Measurements from ENCODE around the gene ADIPOR2. TPM values are rescaled to one million over a fixed set of nuclear protein-coding genes. Genes with fewer than 3 reads are reported as not detected.
"Not testable (repeated sequence)": the region's sequence is repeated elsewhere in the genome, so short reads cannot be mapped to it uniquely, and the experiment has no call there.

ADIPOR2 gene
- total RNA-seq, 2 experiments from 2014 or later = 31.1 to 34.8 TPM

GRCh38 chr12:1728824-1729223, 38.0 kb downstream of the ADIPOR2 start:
- no peaks in the 10 kb centered on the region for H3K27me3 Mint-ChIP-seq (ENCODE audit: low read depth)
- CTCF ChIA-PET = interaction anchor here (0.7 kb wide), 1 partner anchor 1866 kb away, joined by 3 read pairs; no protein-coding TSS in a partner anchor
- no peak for DNase-seq
- H3K9me3 Mint-ChIP-seq = peaks cover 5% of the 10 kb centered on the region
- no peak overlapping the region for H3K4me3 Mint-ChIP-seq
- H3K36me3 Mint-ChIP-seq (ENCODE audit: low read depth) = peaks cover 20% of the 10 kb centered on the region
- intact Hi-C loops (cut with micrococcal nuclease) = no loop called here
- no peak overlapping the region for H3K27ac Mint-ChIP-seq
- peaks cover 25% of the 10 kb centered on the region for H3K4me1 Mint-ChIP-seq (ENCODE audit: low read depth)

- Mint-ChIP-seq H3K9me3 (peaks cover 3% of the 10 kb centered on the region), H3K36me3 (ENCODE audit: low read depth) (peaks cover 18% of the 10 kb centered on the region), H3K4me3 (no peak overlapping the region), H3K4me1 (ENCODE audit: low read depth) (peaks cover 28% of the 10 kb centered on the region), H3K27ac (no peak overlapping the region), H3K27me3 (ENCODE audit: low read depth) (no peaks in the 10 kb centered on the region)
- intact Hi-C loops (cut with micrococcal nuclease) = loop anchor here (5.0 kb wide), 1 partner anchor 34 kb away; no protein-coding TSS in a partner anchor
- no peak for DNase-seq
- CTCF ChIA-PET = interaction anchor here (0.8 kb wide), 1 partner anchor 78 kb away, joined by 4 read pairs; no protein-coding TSS in a partner anchor
These were observed 40.3 kb downstream of the ADIPOR2 start for GRCh38 chr12:1731019-1731687.

- intact Hi-C loops (cut with micrococcal nuclease) = loop anchor here (5.0 kb wide), 1 partner anchor 34 kb away; no protein-coding TSS in a partner anchor
- not testable (repeated sequence) for DNase-seq; H3K9me3 Mint-ChIP-seq; H3K4me3 Mint-ChIP-seq; H3K27me3 Mint-ChIP-seq (ENCODE audit: low read depth); H3K27ac Mint-ChIP-seq
- CTCF ChIA-PET = interaction anchor here (0.5 to 0.8 kb wide), 3 partner anchors 27 to 1025 kb away, joined by 3 to 4 read pairs (median 3); no protein-coding TSS in a partner anchor
- peaks cover 30% of the 10 kb centered on the region for H3K4me1 Mint-ChIP-seq (ENCODE audit: low read depth)
- peaks cover 15% of the 10 kb centered on the region for H3K36me3 Mint-ChIP-seq (ENCODE audit: low read depth)
These were observed 40.8 kb downstream of the ADIPOR2 start for GRCh38 chr12:1731688-1732078.

- CTCF ChIA-PET = no interaction called here
- intact Hi-C loops (cut with micrococcal nuclease) = loop anchor here (5.0 kb wide), 1 partner anchor 36 kb away; no protein-coding TSS in a partner anchor
- no peak overlapping the region for H3K27ac Mint-ChIP-seq
- peaks cover 7% of the 10 kb centered on the region for H3K36me3 Mint-ChIP-seq (ENCODE audit: low read depth)
- H3K4me1 Mint-ChIP-seq (ENCODE audit: low read depth) = peaks cover 34% of the 10 kb centered on the region
- H3K27me3 Mint-ChIP-seq (ENCODE audit: low read depth) = no peaks in the 10 kb centered on the region
- H3K4me3 Mint-ChIP-seq = no peak overlapping the region
- DNase-seq = no peak
- peaks cover 3% of the 10 kb centered on the region for H3K9me3 Mint-ChIP-seq
These were observed 42.0 kb downstream of the ADIPOR2 start for GRCh38 chr12:1732914-1733313.

GRCh38 chr12:1733712-1734111, 42.8 kb downstream of the ADIPOR2 start:
- not testable (repeated sequence) for DNase-seq; H3K4me3 Mint-ChIP-seq; H3K27ac Mint-ChIP-seq; H3K36me3 Mint-ChIP-seq (ENCODE audit: low read depth); H3K27me3 Mint-ChIP-seq (ENCODE audit: low read depth); H3K9me3 Mint-ChIP-seq
- H3K4me1 Mint-ChIP-seq (ENCODE audit: low read depth) = peaks cover 38% of the 10 kb centered on the region
- intact Hi-C loops (cut with micrococcal nuclease) = loop anchor here (5.0 kb wide), 1 partner anchor 36 kb away; no protein-coding TSS in a partner anchor
- CTCF ChIA-PET = interaction anchor here (0.6 kb wide), 1 partner anchor 133 kb away, joined by 4 read pairs; no protein-coding TSS in a partner anchor

GRCh38 chr12:1737652-1738286, 46.9 kb downstream of the ADIPOR2 start:
- Mint-ChIP-seq H3K36me3 (ENCODE audit: low read depth) (peaks cover 2% of the 10 kb centered on the region), H3K27ac (no peak overlapping the region), H3K27me3 (ENCODE audit: low read depth) (no peaks in the 10 kb centered on the region), H3K4me3 (no peak overlapping the region), H3K4me1 (ENCODE audit: low read depth) (peaks cover 42% of the 10 kb centered on the region), H3K9me3 (peaks cover 3% of the 10 kb centered on the region)
- intact Hi-C loops (cut with micrococcal nuclease) = no loop called here
- CTCF ChIA-PET = interaction anchor here (0.6 kb wide), 1 partner anchor 102 kb away, joined by 4 read pairs; no protein-coding TSS in a partner anchor
- no peak for DNase-seq

- Mint-ChIP-seq H3K27me3 (ENCODE audit: low read depth) (no peaks in the 10 kb centered on the region), H3K36me3 (ENCODE audit: low read depth) (peaks cover 4% of the 10 kb centered on the region), H3K4me1 (ENCODE audit: low read depth) (peaks cover 39% of the 10 kb centered on the region), H3K9me3 (peaks cover 3% of the 10 kb centered on the region), H3K27ac (no peak overlapping the region), H3K4me3 (no peak overlapping the region)
- intact Hi-C loops (cut with micrococcal nuclease) = no loop called here
- CTCF ChIA-PET = interaction anchor here (0.6 kb wide), 1 partner anchor 103 kb away, joined by 4 read pairs; no protein-coding TSS in a partner anchor
- no peak for DNase-seq
These were observed 47.6 kb downstream of the ADIPOR2 start for GRCh38 chr12:1738446-1738845.

GRCh38 chr12:1739368-1739767, 48.5 kb downstream of the ADIPOR2 start:
- Mint-ChIP-seq H3K27me3 (ENCODE audit: low read depth) (no peaks in the 10 kb centered on the region), H3K27ac (no peak overlapping the region), H3K36me3 (ENCODE audit: low read depth) (peaks cover 7% of the 10 kb centered on the region), H3K4me3 (no peak overlapping the region), H3K9me3 (no peaks in the 10 kb centered on the region), H3K4me1 (ENCODE audit: low read depth) (peaks cover 36% of the 10 kb centered on the region)
- CTCF ChIA-PET = no interaction called here
- DNase-seq = no peak
- intact Hi-C loops (cut with micrococcal nuclease) = no loop called here

GRCh38 chr12:1740161-1740948, 49.5 kb downstream of the ADIPOR2 start:
- Mint-ChIP-seq H3K36me3 (ENCODE audit: low read depth) (peaks cover 12% of the 10 kb centered on the region), H3K27me3 (ENCODE audit: low read depth) (no peaks in the 10 kb centered on the region), H3K4me1 (ENCODE audit: low read depth) (peaks cover 34% of the 10 kb centered on the region), H3K9me3 (no peaks in the 10 kb centered on the region), H3K27ac (no peak overlapping the region), H3K4me3 (no peak overlapping the region)
- no peak for DNase-seq
- intact Hi-C loops (cut with micrococcal nuclease) = no loop called here
- CTCF ChIA-PET = no interaction called here

- Mint-ChIP-seq H3K4me3 (no peak overlapping the region), H3K9me3 (peaks cover 5% of the 10 kb centered on the region), H3K36me3 (ENCODE audit: low read depth) (peaks cover 19% of the 10 kb centered on the region), H3K27me3 (ENCODE audit: low read depth) (no peaks in the 10 kb centered on the region), H3K27ac (no peak overlapping the region), H3K4me1 (ENCODE audit: low read depth) (peaks cover 30% of the 10 kb centered on the region)
- CTCF ChIA-PET = interaction anchor here (1.4 kb wide), 1 partner anchor 26 kb away, joined by 3 read pairs; no protein-coding TSS in a partner anchor
- intact Hi-C loops (cut with micrococcal nuclease) = no loop called here
- no peak for DNase-seq
These were observed 50.5 kb downstream of the ADIPOR2 start for GRCh38 chr12:1741154-1741949.

GRCh38 chr12:1744932-1745331, 54.1 kb downstream of the ADIPOR2 start:
- CTCF ChIA-PET = no interaction called here
- Mint-ChIP-seq H3K27me3 (ENCODE audit: low read depth) (no peaks in the 10 kb centered on the region), H3K4me3 (no peak overlapping the region), H3K9me3 (peaks cover 21% of the 10 kb centered on the region), H3K36me3 (ENCODE audit: low read depth) (peaks cover 44% of the 10 kb centered on the region), H3K27ac (no peak overlapping the region), H3K4me1 (ENCODE audit: low read depth) (peaks cover 15% of the 10 kb centered on the region)
- DNase-seq = no peak
- intact Hi-C loops (cut with micrococcal nuclease) = no loop called here
